Measurements from ENCODE around the gene BMP7.

The BMP7 gene

DNA sequence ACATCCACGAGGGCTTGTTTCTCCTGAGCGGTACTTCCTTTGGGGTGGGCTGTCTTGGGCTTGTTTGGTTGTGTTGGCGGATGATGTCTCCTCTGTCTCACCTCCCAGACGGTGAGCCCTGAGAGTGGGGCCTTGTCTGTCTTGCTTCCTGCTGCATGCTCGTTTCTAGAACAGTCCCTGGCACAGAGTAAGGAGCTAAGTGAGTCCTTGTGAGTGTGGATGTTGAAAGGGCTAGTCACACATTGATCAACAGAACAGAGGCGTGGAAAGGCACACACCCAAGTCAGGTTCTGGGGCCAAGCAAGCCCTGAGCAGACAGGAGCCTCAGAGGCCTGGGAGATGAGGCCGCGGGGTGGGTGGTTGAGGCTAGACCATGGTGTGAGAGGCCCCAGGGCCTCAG, 111.0 kb downstream of the BMP7 start:
- no peak overlapping the region for H3K4me3 ChIP-seq (ENCODE audit: insufficient read length, low read depth)
- no peaks in the 10 kb centered on the region for H3K9me3 ChIP-seq (ENCODE audit: insufficient read depth, low read length)
- DNase-seq (ENCODE audit: low read depth, low spot score), result no peak
- H3K9ac ChIP-seq (ENCODE audit: insufficient read length, low read depth), result no peak overlapping the region
- H3K27me3 ChIP-seq (ENCODE audit: insufficient read depth, insufficient read length), result no peaks in the 10 kb centered on the region
- TF ChIP-seq SUZ12 (IDR thresholded peaks at IDR 0.05; ENCODE audit: extremely low read depth, insufficient read depth, insufficient read length) (no peak), YY1 (IDR thresholded peaks at IDR 0.05; ENCODE audit: insufficient read depth, insufficient read length) (no peak), ZNF274 (IDR thresholded peaks at IDR 0.05; ENCODE audit: low read depth, low read length) (no peak)
- no peaks in the 10 kb centered on the region for H3K36me3 ChIP-seq (ENCODE audit: insufficient read depth, insufficient read length, low read length)
- peaks cover 5% of the 10 kb centered on the region for H3K4me1 ChIP-seq (ENCODE audit: insufficient read depth, insufficient read length)

DNA sequence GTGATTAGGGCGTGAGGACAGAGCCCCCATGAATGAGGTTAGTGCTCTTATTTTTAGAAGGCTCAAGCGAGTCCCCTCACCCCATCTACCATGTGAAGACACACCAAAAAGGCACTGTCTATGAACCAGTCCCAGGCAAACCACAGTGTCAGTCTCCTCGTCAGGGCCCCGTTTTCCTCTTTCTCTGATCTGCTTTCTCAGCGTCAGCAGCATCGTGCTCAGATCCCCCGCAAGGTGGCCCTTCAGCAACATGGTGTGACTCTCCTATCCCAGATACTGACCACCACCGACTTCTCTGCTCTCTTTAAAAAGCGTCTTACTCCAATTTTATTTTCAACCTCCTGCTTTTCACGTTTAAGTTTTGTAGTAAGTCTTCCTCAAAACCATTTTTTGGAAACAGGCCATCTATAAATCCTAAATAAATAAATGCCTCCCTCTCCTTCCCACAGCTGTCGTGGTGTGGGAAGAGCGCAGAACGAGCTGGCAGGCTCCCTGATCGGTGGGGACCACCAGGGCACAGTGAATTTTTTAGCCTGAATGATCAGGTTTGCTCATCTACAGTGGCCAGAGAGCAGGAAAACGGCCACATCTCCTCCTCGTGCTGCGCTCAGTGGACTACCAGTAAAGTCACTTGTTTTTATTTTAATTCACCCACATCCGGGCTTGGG, 113.1 kb downstream of the BMP7 start:
- no peak overlapping the region for H3K9ac ChIP-seq (ENCODE audit: insufficient read length, low read depth)
- H3K36me3 ChIP-seq (ENCODE audit: insufficient read depth, insufficient read length, low read length), result no peaks in the 10 kb centered on the region
- no peak for TF ChIP-seq ZNF274 (IDR thresholded peaks at IDR 0.05; ENCODE audit: low read depth, low read length)
- TF ChIP-seq SUZ12 (IDR thresholded peaks at IDR 0.05; ENCODE audit: extremely low read depth, insufficient read depth, insufficient read length), result no peak
- no peak for TF ChIP-seq YY1 (IDR thresholded peaks at IDR 0.05; ENCODE audit: insufficient read depth, insufficient read length)
- no peak for DNase-seq (ENCODE audit: low read depth, low spot score)
- H3K27me3 ChIP-seq (ENCODE audit: insufficient read depth, insufficient read length), result no peaks in the 10 kb centered on the region
- H3K4me3 ChIP-seq (ENCODE audit: insufficient read length, low read depth), result no peak overlapping the region
- no peaks in the 10 kb centered on the region for H3K9me3 ChIP-seq (ENCODE audit: insufficient read depth, low read length)
- peaks cover 1% of the 10 kb centered on the region for H3K4me1 ChIP-seq (ENCODE audit: insufficient read depth, insufficient read length)

GRCh38 chr20:57152557-57152956, 113.9 kb downstream of the BMP7 start:
- DNase-seq (ENCODE audit: low read depth, low spot score), result no peak
- no peaks in the 10 kb centered on the region for H3K4me1 ChIP-seq (ENCODE audit: insufficient read depth, insufficient read length)
- H3K27me3 ChIP-seq (ENCODE audit: insufficient read depth, insufficient read length), result no peaks in the 10 kb centered on the region
- H3K36me3 ChIP-seq (ENCODE audit: insufficient read depth, insufficient read length, low read length), result no peaks in the 10 kb centered on the region
- TF ChIP-seq ZNF274 (IDR thresholded peaks at IDR 0.05; ENCODE audit: low read depth, low read length), result no peak
- TF ChIP-seq SUZ12 (IDR thresholded peaks at IDR 0.05; ENCODE audit: extremely low read depth, insufficient read depth, insufficient read length), result no peak
- TF ChIP-seq YY1 (IDR thresholded peaks at IDR 0.05; ENCODE audit: insufficient read depth, insufficient read length), result no peak
- H3K9ac ChIP-seq (ENCODE audit: insufficient read length, low read depth), result no peak overlapping the region
- no peak overlapping the region for H3K4me3 ChIP-seq (ENCODE audit: insufficient read length, low read depth)
- no peaks in the 10 kb centered on the region for H3K9me3 ChIP-seq (ENCODE audit: insufficient read depth, low read length)

DNA sequence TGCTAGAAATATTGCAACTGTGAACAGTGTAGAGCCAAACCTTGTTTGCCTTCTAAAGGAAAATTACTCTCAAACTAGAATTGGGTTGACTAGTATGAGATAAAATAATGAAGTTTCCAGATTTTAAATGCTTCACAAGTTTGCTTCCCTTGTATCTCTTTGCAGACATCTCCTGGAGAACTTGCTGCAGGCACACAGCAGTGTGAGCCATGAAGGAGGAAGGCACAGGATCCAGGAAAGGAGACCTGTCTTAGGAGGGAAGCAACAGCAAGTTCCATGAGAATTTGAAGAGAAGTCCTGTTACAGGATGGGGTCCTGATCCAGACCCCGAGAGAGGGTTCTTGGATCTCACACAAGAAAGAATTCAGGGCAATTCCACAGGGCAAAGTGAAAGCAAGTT, 115.9 kb downstream of the BMP7 start:
- Histone ChIP-seq H3K9ac (ENCODE audit: insufficient read length, low read depth) (no peak overlapping the region), H3K27me3 (ENCODE audit: insufficient read depth, insufficient read length) (no peaks in the 10 kb centered on the region), H3K4me1 (ENCODE audit: insufficient read depth, insufficient read length) (no peaks in the 10 kb centered on the region), H3K9me3 (ENCODE audit: insufficient read depth, low read length) (no peaks in the 10 kb centered on the region), H3K4me3 (ENCODE audit: insufficient read length, low read depth) (no peak overlapping the region), H3K36me3 (ENCODE audit: insufficient read depth, insufficient read length, low read length) (no peaks in the 10 kb centered on the region)
- no peak for DNase-seq (ENCODE audit: low read depth, low spot score)
- no peak for TF ChIP-seq ZNF274 (IDR thresholded peaks at IDR 0.05; ENCODE audit: low read depth, low read length)
- TF ChIP-seq SUZ12 (IDR thresholded peaks at IDR 0.05; ENCODE audit: extremely low read depth, insufficient read depth, insufficient read length), result no peak
- no peak for TF ChIP-seq YY1 (IDR thresholded peaks at IDR 0.05; ENCODE audit: insufficient read depth, insufficient read length)

DNA sequence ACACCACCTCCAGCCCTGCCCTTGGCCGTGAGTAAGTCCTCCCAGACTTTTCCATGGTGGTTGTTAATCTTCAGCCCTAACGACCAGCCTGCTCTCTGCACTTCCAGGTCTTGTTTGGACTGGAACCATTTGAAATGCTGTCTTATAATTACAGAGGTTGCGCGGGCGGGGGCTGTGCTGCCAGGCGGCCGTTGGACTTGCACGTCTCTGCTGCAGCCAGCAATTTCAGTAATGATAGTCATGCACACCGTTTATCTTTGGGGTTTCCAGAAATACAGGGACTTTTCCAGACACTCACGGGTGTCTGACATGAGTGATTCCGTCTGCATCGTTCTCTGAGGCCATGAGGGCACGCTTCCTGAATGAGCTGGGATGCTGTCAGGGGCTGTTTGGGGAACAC, 118.2 kb downstream of the BMP7 start:
- DNase-seq (ENCODE audit: low read depth, low spot score), result no peak
- Histone ChIP-seq H3K4me1 (ENCODE audit: insufficient read depth, insufficient read length) (no peaks in the 10 kb centered on the region), H3K9ac (ENCODE audit: insufficient read length, low read depth) (no peak overlapping the region), H3K27me3 (ENCODE audit: insufficient read depth, insufficient read length) (no peaks in the 10 kb centered on the region), H3K36me3 (ENCODE audit: insufficient read depth, insufficient read length, low read length) (no peaks in the 10 kb centered on the region), H3K4me3 (ENCODE audit: insufficient read length, low read depth) (no peak overlapping the region), H3K9me3 (ENCODE audit: insufficient read depth, low read length) (no peaks in the 10 kb centered on the region)
- TF ChIP-seq SUZ12 (IDR thresholded peaks at IDR 0.05; ENCODE audit: extremely low read depth, insufficient read depth, insufficient read length) (no peak), YY1 (IDR thresholded peaks at IDR 0.05; ENCODE audit: insufficient read depth, insufficient read length) (no peak), ZNF274 (IDR thresholded peaks at IDR 0.05; ENCODE audit: low read depth, low read length) (no peak)

GRCh38 chr20:57147185-57147584, 119.3 kb downstream of the BMP7 start:
- no peak overlapping the region for H3K9ac ChIP-seq (ENCODE audit: insufficient read length, low read depth)
- no peak for DNase-seq (ENCODE audit: low read depth, low spot score)
- no peak overlapping the region for H3K4me3 ChIP-seq (ENCODE audit: insufficient read length, low read depth)
- no peaks in the 10 kb centered on the region for H3K4me1 ChIP-seq (ENCODE audit: insufficient read depth, insufficient read length)
- no peaks in the 10 kb centered on the region for H3K9me3 ChIP-seq (ENCODE audit: insufficient read depth, low read length)
- H3K27me3 ChIP-seq (ENCODE audit: insufficient read depth, insufficient read length), result no peaks in the 10 kb centered on the region
- H3K36me3 ChIP-seq (ENCODE audit: insufficient read depth, insufficient read length, low read length), result no peaks in the 10 kb centered on the region
- TF ChIP-seq YY1 (IDR thresholded peaks at IDR 0.05; ENCODE audit: insufficient read depth, insufficient read length), result no peak
- no peak for TF ChIP-seq SUZ12 (IDR thresholded peaks at IDR 0.05; ENCODE audit: extremely low read depth, insufficient read depth, insufficient read length)
- no peak for TF ChIP-seq ZNF274 (IDR thresholded peaks at IDR 0.05; ENCODE audit: low read depth, low read length)

DNA sequence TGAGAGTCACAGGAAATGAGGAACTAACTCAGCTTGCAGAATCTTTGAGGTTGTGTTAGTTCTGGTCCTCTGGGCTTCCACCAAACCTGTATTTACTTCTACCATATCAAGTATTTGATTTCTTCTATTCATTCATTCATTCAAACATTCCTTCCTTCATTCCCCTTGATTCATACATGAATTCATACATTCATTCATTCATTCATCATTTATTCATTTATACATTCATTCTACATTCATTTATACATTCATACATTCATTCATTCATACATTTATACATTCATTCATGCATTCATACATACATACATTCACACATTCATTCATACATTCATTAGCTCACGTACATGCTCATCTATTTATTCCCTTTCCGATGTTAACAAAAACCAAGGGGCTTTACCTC, 120.3 kb downstream of the BMP7 start:
- no peaks in the 10 kb centered on the region for H3K4me1 ChIP-seq (ENCODE audit: insufficient read depth, insufficient read length)
- no peak for DNase-seq (ENCODE audit: low read depth, low spot score)
- H3K9ac ChIP-seq (ENCODE audit: insufficient read length, low read depth), result no peak overlapping the region
- no peaks in the 10 kb centered on the region for H3K27me3 ChIP-seq (ENCODE audit: insufficient read depth, insufficient read length)
- TF ChIP-seq ZNF274 (IDR thresholded peaks at IDR 0.05; ENCODE audit: low read depth, low read length) (no peak), SUZ12 (IDR thresholded peaks at IDR 0.05; ENCODE audit: extremely low read depth, insufficient read depth, insufficient read length) (no peak), YY1 (IDR thresholded peaks at IDR 0.05; ENCODE audit: insufficient read depth, insufficient read length) (no peak)
- H3K9me3 ChIP-seq (ENCODE audit: insufficient read depth, low read length), result no peaks in the 10 kb centered on the region
- no peaks in the 10 kb centered on the region for H3K36me3 ChIP-seq (ENCODE audit: insufficient read depth, insufficient read length, low read length)
- no peak overlapping the region for H3K4me3 ChIP-seq (ENCODE audit: insufficient read length, low read depth)
